A549 (cell line): Measurements from ENCODE around the gene CCL20. TPM values are rescaled to one million over a fixed set of nuclear protein-coding genes. Genes with fewer than 3 reads are reported as not detected.

Source experiments
- ATAC-seq, 2 experiments: fragments of 200-7000 bp in 1 of 2; fragments of >200 bp in 1 of 2; cut with Nextera tagmentation in 1 of 2; cut with Tn5 transposase in 1 of 2; 3 replicates each; pipeline versions ENCODE4 v1.8.0 to v1.9.1; 2018 to 2020; ENCODE audit warnings: mild to moderate bottlenecking in 1 of 2, moderate library complexity in 1 of 2
- CTCF ChIA-PET: fragments of 300-600 bp; sonication (Branson Sonifier 250); formaldehyde crosslinking; extraction: SDS; loops from one replicate; lab custom pipeline; 2021; ENCODE audit warnings: antibody characterized with exemption, inconsistent platforms; lab: Yijun Ruan, JAX
- POLR2A ChIA-PET: fragments of 350-600 bp; formaldehyde crosslinking; extraction: SDS; loops from one replicate; lab custom pipeline; 2021; ENCODE audit warnings: antibody characterized with exemption, inconsistent platforms; lab: Yijun Ruan, JAX
- DNase-seq, 2 experiments: peaks; one replicate each; pipeline versions ENCODE4 v3.0.0 to v3.0.0-alpha.2; 2011 to 2016; ENCODE audit warnings: low read depth in 1 of 2, low spot score in 1 of 2
- FAIRE-seq: peaks from 2 replicates; lab custom pipeline; 2011; peaks lifted over from hg19 to GRCh38; lab: Jason Lieb, UNC
- H3K27ac ChIP-seq, 2 experiments: fragments of >200 bp; sonication (Bioruptor Twin); formaldehyde crosslinking; 3 replicates each; pipeline ENCODE4 v1.5.1; 2016 to 2017
- H3K4me1 ChIP-seq: fragments of >200 bp; sonication (Bioruptor Twin); formaldehyde crosslinking; 3 replicates; pipeline ENCODE4 v1.6.1; 2016
- H3K4me2 ChIP-seq: fragments of >200 bp; sonication (Bioruptor Twin); formaldehyde crosslinking; 3 replicates; pipeline ENCODE4 v1.6.1; 2016
- H3K4me3 ChIP-seq: fragments of >200 bp; sonication (Bioruptor Twin); formaldehyde crosslinking; 3 replicates; pipeline ENCODE4 v1.5.1; 2016
- H3K9me3 ChIP-seq: fragments of >200 bp; sonication (Bioruptor Twin); formaldehyde crosslinking; 3 replicates; pipeline ENCODE4 v1.6.1; 2016
- CHD2 ChIP-seq: fragments of 150-350 bp; IDR thresholded peaks from 2 replicates; pipeline ENCODE4 v1.6.1; 2014; ENCODE audit warnings: low read length; ENCODE audit not compliant: partially characterized antibody
- CTCF ChIP-seq: fragments of >200 bp; sonication (Bioruptor Twin); formaldehyde crosslinking; IDR thresholded peaks from 3 replicates; pipeline ENCODE4 v1.5.1; 2016
- E2F6 ChIP-seq: IDR thresholded peaks from 2 replicates; pipeline ENCODE4 v1.6.1; 2012; ENCODE audit warnings: low read depth, borderline replicate concordance
- GATA3 ChIP-seq: IDR thresholded peaks from 2 replicates; pipeline ENCODE4 v1.6.1; 2012; ENCODE audit warnings: borderline replicate concordance
- HES2 ChIP-seq: fragments of >200 bp; sonication (Bioruptor Twin); formaldehyde crosslinking; IDR thresholded peaks from 2 replicates; pipeline ENCODE4 v1.6.1; 2016
- HOXA7 ChIP-seq: fragments of 250-450 bp; sonication (Bioruptor Pico); IDR thresholded peaks from 2 replicates; pipeline ENCODE4 v1.5.0; 2020; ENCODE audit warnings: mild to moderate bottlenecking, moderate library complexity
- HOXB13 ChIP-seq: fragments of 250-450 bp; sonication (Bioruptor Pico); IDR thresholded peaks from 2 replicates; pipeline ENCODE4 v1.5.0; 2020; ENCODE audit warnings: low read depth, mild to moderate bottlenecking, moderate library complexity
- JUNB ChIP-seq: fragments of >200 bp; sonication (Bioruptor Twin); formaldehyde crosslinking; IDR thresholded peaks from 2 replicates; pipeline ENCODE4 v1.6.1; 2016
- KDM5A ChIP-seq: fragments of 200-600 bp; sonication (generic); IDR thresholded peaks from 2 replicates; pipeline ENCODE4 v1.6.1; 2016; ENCODE audit warnings: antibody characterized with exemption, mild to moderate bottlenecking
- MAX ChIP-seq: IDR thresholded peaks from 2 replicates; pipeline ENCODE4 v1.6.1; 2012
- MAZ ChIP-seq: fragments of 150-350 bp; IDR thresholded peaks from 2 replicates; pipeline ENCODE4 v1.6.1; 2014; ENCODE audit warnings: antibody characterized with exemption, low read depth, low read length, borderline replicate concordance
- MYC ChIP-seq: IDR thresholded peaks from 2 replicates; pipeline ENCODE4 v1.6.1; 2012; ENCODE audit warnings: mild to moderate bottlenecking, inconsistent platforms, low read length, improper control_type of control experiment, borderline replicate concordance
- NPAS2 ChIP-seq: fragments of 250-450 bp; sonication (Bioruptor Pico); IDR thresholded peaks from 2 replicates; pipeline ENCODE4 v1.8.0; 2022; ENCODE audit warnings: mild to moderate bottlenecking, moderate library complexity, borderline replicate concordance
- POLR2AphosphoS2 ChIP-seq: conservative IDR thresholded peaks from 2 replicates; pipeline ENCODE4 v1.6.1; 2012; ENCODE audit warnings: low read length, improper control_type of control experiment, inconsistent platforms
- RAD21 ChIP-seq, 2 experiments: fragments of >200 bp in 1 of 2; sonication (Bioruptor Twin) in 1 of 2; formaldehyde crosslinking in 1 of 2; IDR thresholded peaks in 1 of 2; conservative IDR thresholded peaks in 1 of 2; 2 replicates in 1 of 2; 3 replicates in 1 of 2; pipeline ENCODE4 v1.6.1; 2012 to 2018; ENCODE audit warnings: inconsistent platforms in 1 of 2
- RARB ChIP-seq: fragments of 250-450 bp; sonication (Bioruptor Pico); IDR thresholded peaks from 2 replicates; pipeline ENCODE4 v1.8.0; 2021; ENCODE audit warnings: mild to moderate bottlenecking, moderate library complexity
- RCOR1 ChIP-seq: fragments of 150-350 bp; IDR thresholded peaks from 2 replicates; pipeline ENCODE4 v1.6.1; 2014; ENCODE audit warnings: antibody characterized with exemption, low read length, low read depth
- RNF2 ChIP-seq: fragments of 200-600 bp; sonication (generic); IDR thresholded peaks from 2 replicates; pipeline ENCODE4 v1.6.1; 2016; ENCODE audit warnings: low read depth, mild to moderate bottlenecking, antibody characterized with exemption, moderate library complexity, borderline replicate concordance
- SMC3 ChIP-seq: fragments of >200 bp; sonication (Bioruptor Twin); formaldehyde crosslinking; IDR thresholded peaks from 3 replicates; pipeline ENCODE4 v1.6.1; 2018; ENCODE audit warnings: inconsistent platforms
- TFCP2L1 ChIP-seq: fragments of 250-450 bp; sonication (Bioruptor Pico); IDR thresholded peaks from 2 replicates; pipeline ENCODE4 v1.5.0; 2021; ENCODE audit warnings: mild to moderate bottlenecking
- TP53 ChIP-seq: fragments of 250-450 bp; sonication (Bioruptor Pico); IDR thresholded peaks from 2 replicates; pipeline ENCODE4 v1.5.0; 2021; ENCODE audit warnings: mild to moderate bottlenecking, moderate library complexity
- ZSCAN20 ChIP-seq: fragments of 250-450 bp; sonication (Bioruptor Pico); IDR thresholded peaks from 2 replicates; pipeline ENCODE4 v1.8.0; 2022; ENCODE audit warnings: mild to moderate bottlenecking, moderate library complexity
- WGBS: methylation state at CpG from one replicate; pipeline ENCODE4 v1.1.6; 2017; ENCODE audit errors: missing lambda C conversion rate; 5-methylcytosine and 5-hydroxymethylcytosine counted together
- polyA plus RNA-seq, 4 experiments: library from polyadenylated mRNA; depleted of rRNA in 3 of 4; stranded (reverse); fragments of >200 nt; fragmentation: RNase III in 1 of 4; extraction: RNeasy Plus Mini Kit Qiagen cat#74134 plus additional on column Dnase treatment in 1 of 4; gene quantifications; 2 replicates in 3 of 4; 3 replicates in 1 of 4; pipeline ENCODE4 v1.2.3, GENCODE V29; 2011 to 2017

CCL20 gene
- polyA plus RNA-seq, 2 of the 4 experiments (the other 2 are of a cell fraction), result 0.43 to 3.4 TPM

- no peak for TF ChIP-seq RCOR1
- no peak for TF ChIP-seq RNF2
- TF ChIP-seq GATA3, result no peak
These were observed 41.4 kb upstream of the CCL20 start (continued) for GRCh38 chr2:227772197-227772661.

GRCh38 chr2:227772932-227773331 is 40.7 kb upstream of the CCL20 start:
- CTCF ChIA-PET, result interaction anchor here (0.8 to 3.5 kb wide), 3 partner anchors 11 to 367 kb away, joined by 3 to 16 read pairs (median 3); no protein-coding TSS in a partner anchor
- peaks cover 10% of the 10 kb centered on the region; the same call in 2 of the 3 replicates for H3K4me1 ChIP-seq
- H3K27ac ChIP-seq, result peak overlapping the region; percentile 41 to 67; a peak in 3 of 6 replicates
- no peak overlapping the region for H3K4me2 ChIP-seq
- 49% methylated on average over 2 of the region's 2 CpGs for WGBS
- peak in 1 of 2 experiments; percentile 60; a peak in 3 of 6 replicates for ATAC-seq
- no peak for DNase-seq
- no peaks in the 10 kb centered on the region for H3K9me3 ChIP-seq
- no peak for FAIRE-seq
- H3K4me3 ChIP-seq, result no peak overlapping the region
- TF ChIP-seq RAD21 (conservative IDR thresholded peaks at IDR 0.05 in 1 of 2, IDR thresholded peaks at IDR 0.05 in 1 of 2), result no peak
- TF ChIP-seq CTCF, result no peak
- TF ChIP-seq NPAS2 (CRISPR knock-in tag), result no peak
- POLR2A ChIA-PET, result no interaction called here

GRCh38 chr2:227774011-227774624 is 39.5 kb upstream of the CCL20 start:
- no peaks in the 10 kb centered on the region for H3K9me3 ChIP-seq
- H3K27ac ChIP-seq, result peak overlapping the region in 1 of 2 experiments; percentile 22; a peak in 2 of 6 replicates
- DNase-seq (peak in 1 of 2 experiments; percentile 26), ATAC-seq (peak in 1 of 2 experiments; percentile 71; a peak in 3 of 6 replicates), FAIRE-seq (no peak)
- ChIA-PET CTCF (interaction anchor here (0.8 to 3.0 kb wide), 4 partner anchors 8 to 31 kb away, joined by 3 to 13 read pairs (median 3); no protein-coding TSS in a partner anchor), POLR2A (no interaction called here)
- H3K4me1 ChIP-seq, result peaks cover 10% of the 10 kb centered on the region; the same call in 2 of the 3 replicates
- WGBS, result 60% methylated on average over 15 of the region's 15 CpGs
- TF ChIP-seq TFCP2L1 (no peak), KDM5A (no peak), ZSCAN20 (CRISPR knock-in tag) (no peak), E2F6 (no peak), HOXB13 (CRISPR knock-in tag) (no peak), TP53 (no peak), MYC (no peak), POLR2AphosphoS2 (no peak), CTCF (peak; percentile 37; the same call in 2 of the 3 replicates), MAX (no peak), RCOR1 (no peak), SMC3 (peak; percentile 18; the same call in 1 of the 3 replicates), CHD2 (no peak), HES2 (no peak), JUNB (no peak), RAD21 (conservative IDR thresholded peaks at IDR 0.05 in 1 of 2, IDR thresholded peaks at IDR 0.05 in 1 of 2) (peak in 1 of 2 experiments; percentile 37; a peak in 2 of 5 replicates), RARB (CRISPR knock-in tag) (no peak), HOXA7 (no peak), MAZ (no peak)
- H3K4me3 ChIP-seq, result no peak overlapping the region
- H3K4me2 ChIP-seq, result no peak overlapping the region
